GM19463 (cell line): ENCODE measurements around the gene RP2.

Experiments used
- ATAC-seq: cut with Tn5 transposase; IDR thresholded peaks from one replicate; pipeline ENCODE4 v1.9.1; 2021; ENCODE audit warnings: mild to moderate bottlenecking, moderate library complexity; ENCODE audit not compliant: unreplicated experiment

RP2 gene

GRCh38 chrX:46836701-46837557 is at the start of gene RP2:
RP2 (plus strand) TSS chrX:46837043; CDS start chrX:46837101, 58 bp downstream.
- ATAC-seq, result peak; percentile 92

GRCh38 chrX:46788902-46789301 is 47.9 kb upstream of the RP2 start:
- no peak for ATAC-seq

- peak; percentile 54 for ATAC-seq
Observed at GRCh38 chrX:46791927-46792809, 44.7 kb upstream of the RP2 start.

GRCh38 chrX:46792810-46793188 is 44.0 kb upstream of the RP2 start:
- no peak for ATAC-seq

GRCh38 chrX:46793386-46794143 is 43.3 kb upstream of the RP2 start:
- ATAC-seq, result no peak

- no peak for ATAC-seq
Observed at GRCh38 chrX:46796574-46797191, 40.2 kb upstream of the RP2 start.

GRCh38 chrX:46803140-46803539 is 33.7 kb upstream of the RP2 start:
- no peak for ATAC-seq

GRCh38 chrX:46805270-46805669 is 31.6 kb upstream of the RP2 start:
- ATAC-seq, result no peak

- no peak for ATAC-seq
Observed at GRCh38 chrX:46811121-46811520, 25.7 kb upstream of the RP2 start.

GRCh38 chrX:46812445-46812844 is 24.4 kb upstream of the RP2 start:
- ATAC-seq, result no peak

- no peak for ATAC-seq
Observed at GRCh38 chrX:46814966-46815365, 21.9 kb upstream of the RP2 start.

GRCh38 chrX:46819136-46819535 is 17.7 kb upstream of the RP2 start:
- no peak for ATAC-seq

- ATAC-seq, result no peak
Observed at GRCh38 chrX:46820391-46821100, 16.3 kb upstream of the RP2 start.

GRCh38 chrX:46823481-46823880 is 13.4 kb upstream of the RP2 start:
- ATAC-seq, result no peak

GRCh38 chrX:46831765-46832327 is 5.0 kb upstream of the RP2 start:
- ATAC-seq, result no peak

- no peak for ATAC-seq
Observed at GRCh38 chrX:46837558-46838485, 979 bp downstream of the RP2 start.

- no peak for ATAC-seq
Observed at GRCh38 chrX:46838486-46838870, 1.6 kb downstream of the RP2 start.

- no peak for ATAC-seq
Observed at GRCh38 chrX:46838974-46839480, 2.2 kb downstream of the RP2 start.

- ATAC-seq, result no peak
Observed at GRCh38 chrX:46840946-46841345, 4.1 kb downstream of the RP2 start.
